Suprapubic skin (tissue), 4 donors: ENCODE data around the gene UHRF1. TPM values are rescaled to one million over a fixed set of nuclear protein-coding genes. Genes with fewer than 3 reads are reported as not detected.
"Not testable (repeated sequence)": the region's sequence is repeated elsewhere in the genome, so short reads cannot be mapped to it uniquely, and the experiment has no call there.

Source experiments
- DNase-seq, 2 donors: peaks; one replicate each; pipeline ENCODE4 v3.0.0-alpha.2; 2019; ENCODE audit warnings: low spot score in 2 of 2
- H3K27ac ChIP-seq: fragments of 200-600 bp; sonication (generic); one replicate; pipeline ENCODE4 v1.5.1; 2019
- H3K27me3 ChIP-seq: fragments of 200-600 bp; sonication (generic); one replicate; pipeline ENCODE4 v1.5.1; 2019
- H3K36me3 ChIP-seq: fragments of 200-600 bp; sonication (generic); one replicate; pipeline ENCODE4 v1.5.1; 2019
- H3K4me1 ChIP-seq: fragments of 200-600 bp; sonication (generic); one replicate; pipeline ENCODE4 v1.5.1; 2019
- H3K4me3 ChIP-seq: fragments of 200-600 bp; sonication (generic); one replicate; pipeline ENCODE4 v1.5.1; 2019; ENCODE audit warnings: mild to moderate bottlenecking
- H3K9me3 ChIP-seq: fragments of 200-600 bp; sonication (generic); one replicate; pipeline ENCODE4 v1.5.1; 2019
- EP300 ChIP-seq: sonication (generic); formaldehyde crosslinking; IDR thresholded peaks from one replicate; pipeline ENCODE4 v1.6.1; 2017; ENCODE audit warnings: antibody characterized with exemption
- POLR2A ChIP-seq, 2 donors: fragments of 450-650 bp; IDR thresholded peaks; one replicate each; pipeline ENCODE4 v1.6.1; 2017; ENCODE audit warnings: antibody characterized with exemption in 2 of 2, mild to moderate bottlenecking in 2 of 2, moderate library complexity in 2 of 2
- POLR2AphosphoS5 ChIP-seq, 3 donors: sonication (generic); formaldehyde crosslinking; IDR thresholded peaks; one replicate each; pipeline ENCODE4 v1.6.1; 2017; ENCODE audit warnings: antibody characterized with exemption in 3 of 3
- WGBS: methylation state at CpG from one replicate; pipeline ENCODE4 v1.1.5; 2018; 5-methylcytosine and 5-hydroxymethylcytosine counted together
- total RNA-seq, 4 donors: library from RNA; depleted of rRNA; stranded (reverse); fragments of >200 nt; gene quantifications; one replicate each; pipeline ENCODE4 v1.1.0, GENCODE V29; 2016
- TF ChIP-seq, protein P1 (sequence below), 2 donors: fragments of 200-600 bp in 1 of 2; fragments of 450-650 bp in 1 of 2; sonication (generic) in 1 of 2; IDR thresholded peaks; one replicate each; pipeline ENCODE4 v1.5.1; 2016 to 2019; ENCODE audit warnings: antibody characterized with exemption in 2 of 2, mild to moderate bottlenecking in 1 of 2, moderate library complexity in 1 of 2

The UHRF1 gene
- total RNA-seq, 4 donors from 2014 or later = 0.40 to 3.7 (median 2.8) TPM

DNA sequence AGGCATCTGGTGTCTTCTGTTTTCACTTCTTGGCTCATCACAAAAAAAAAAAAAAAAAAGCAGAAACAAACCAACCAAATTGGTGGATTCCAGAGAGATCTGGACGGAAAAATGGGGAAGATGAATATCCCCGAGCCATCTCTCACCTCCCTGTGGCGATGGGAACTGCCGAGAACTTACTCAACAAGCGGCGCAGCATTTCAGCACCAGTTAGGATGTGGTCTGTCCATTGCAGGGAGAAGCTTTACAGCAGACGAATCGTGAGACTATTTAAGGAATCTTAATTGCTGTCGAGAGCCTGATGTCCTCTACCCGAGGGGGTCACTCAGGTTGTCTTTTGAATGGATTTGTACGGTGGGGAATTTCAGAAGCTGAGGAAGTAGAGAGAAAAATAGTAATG, 42.4 kb downstream of the UHRF1 start:
- H3K36me3 ChIP-seq = no peaks in the 10 kb centered on the region
- no peak for DNase-seq
- 84% methylated on average over 11 of the region's 11 CpGs for WGBS
- no peak overlapping the region for H3K4me3 ChIP-seq
- TF ChIP-seq, protein P1, sequence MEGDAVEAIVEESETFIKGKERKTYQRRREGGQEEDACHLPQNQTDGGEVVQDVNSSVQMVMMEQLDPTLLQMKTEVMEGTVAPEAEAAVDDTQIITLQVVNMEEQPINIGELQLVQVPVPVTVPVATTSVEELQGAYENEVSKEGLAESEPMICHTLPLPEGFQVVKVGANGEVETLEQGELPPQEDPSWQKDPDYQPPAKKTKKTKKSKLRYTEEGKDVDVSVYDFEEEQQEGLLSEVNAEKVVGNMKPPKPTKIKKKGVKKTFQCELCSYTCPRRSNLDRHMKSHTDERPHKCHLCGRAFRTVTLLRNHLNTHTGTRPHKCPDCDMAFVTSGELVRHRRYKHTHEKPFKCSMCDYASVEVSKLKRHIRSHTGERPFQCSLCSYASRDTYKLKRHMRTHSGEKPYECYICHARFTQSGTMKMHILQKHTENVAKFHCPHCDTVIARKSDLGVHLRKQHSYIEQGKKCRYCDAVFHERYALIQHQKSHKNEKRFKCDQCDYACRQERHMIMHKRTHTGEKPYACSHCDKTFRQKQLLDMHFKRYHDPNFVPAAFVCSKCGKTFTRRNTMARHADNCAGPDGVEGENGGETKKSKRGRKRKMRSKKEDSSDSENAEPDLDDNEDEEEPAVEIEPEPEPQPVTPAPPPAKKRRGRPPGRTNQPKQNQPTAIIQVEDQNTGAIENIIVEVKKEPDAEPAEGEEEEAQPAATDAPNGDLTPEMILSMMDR (IDR thresholded peaks at IDR 0.05) = no peak
- TF ChIP-seq POLR2AphosphoS5 (IDR thresholded peaks at IDR 0.05) = no peak
- TF ChIP-seq POLR2A (IDR thresholded peaks at IDR 0.05) = no peak
- no peak for TF ChIP-seq EP300
- H3K4me1 ChIP-seq = no peaks in the 10 kb centered on the region
- no peak overlapping the region for H3K27ac ChIP-seq
- no peaks in the 10 kb centered on the region for H3K9me3 ChIP-seq
- H3K27me3 ChIP-seq = no peaks in the 10 kb centered on the region

- Histone ChIP-seq H3K4me3 (no peak overlapping the region), H3K4me1 (no peaks in the 10 kb centered on the region), H3K27me3 (no peaks in the 10 kb centered on the region), H3K27ac (no peak overlapping the region), H3K9me3 (no peaks in the 10 kb centered on the region), H3K36me3 (no peaks in the 10 kb centered on the region)
- no peak for DNase-seq
- WGBS = 93% methylated on average over 18 of the region's 18 CpGs
- TF ChIP-seq EP300 = no peak
- no peak for TF ChIP-seq POLR2AphosphoS5 (IDR thresholded peaks at IDR 0.05)
- no peak for TF ChIP-seq POLR2A (IDR thresholded peaks at IDR 0.05)
- TF ChIP-seq, protein P1 (IDR thresholded peaks at IDR 0.05) = no peak
Observed at GRCh38 chr19:4952945-4953344, 43.6 kb downstream of the UHRF1 start.

DNA sequence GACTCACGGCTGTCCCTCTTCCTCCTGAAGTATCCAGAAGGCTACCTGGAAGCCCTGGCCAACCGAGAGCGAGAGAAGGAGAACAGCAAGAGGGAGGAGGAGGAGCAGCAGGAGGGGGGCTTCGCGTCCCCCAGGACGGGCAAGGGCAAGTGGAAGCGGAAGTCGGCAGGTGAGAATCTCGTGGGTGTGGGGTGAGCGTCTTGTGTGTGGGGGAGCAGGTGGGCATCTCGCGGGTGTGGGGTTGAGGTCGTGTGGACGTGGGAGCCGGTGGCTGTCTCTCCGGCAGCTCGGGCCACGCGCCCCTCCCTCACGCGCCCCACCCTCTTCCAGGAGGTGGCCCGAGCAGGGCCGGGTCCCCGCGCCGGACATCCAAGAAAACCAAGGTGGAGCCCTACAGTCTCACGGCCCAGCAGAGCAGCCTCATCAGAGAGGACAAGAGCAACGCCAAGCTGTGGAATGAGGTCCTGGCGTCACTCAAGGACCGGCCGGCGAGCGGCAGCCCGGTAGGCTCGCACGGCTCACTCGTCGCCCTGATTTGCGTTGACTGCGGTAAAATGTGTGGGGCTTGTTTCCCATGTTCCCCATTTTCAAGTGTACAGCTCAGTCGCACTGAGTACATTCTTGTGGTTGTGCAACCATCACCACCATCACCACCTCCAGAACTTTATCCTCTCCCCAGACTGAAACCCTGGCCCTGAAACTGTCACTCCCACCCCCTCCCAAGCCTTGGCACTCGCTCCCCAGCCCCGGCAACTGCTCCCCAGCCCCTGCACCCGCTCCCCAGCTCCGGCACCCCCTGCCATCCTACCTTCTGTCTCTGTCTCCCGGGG, 45.2 kb downstream of the UHRF1 start:
- 89% methylated on average over 33 of the region's 46 CpGs for WGBS
- H3K4me1 ChIP-seq, H3K36me3 ChIP-seq, H3K27me3 ChIP-seq, H3K4me3 ChIP-seq, DNase-seq, H3K9me3 ChIP-seq, H3K27ac ChIP-seq: not testable (repeated sequence)

DNA sequence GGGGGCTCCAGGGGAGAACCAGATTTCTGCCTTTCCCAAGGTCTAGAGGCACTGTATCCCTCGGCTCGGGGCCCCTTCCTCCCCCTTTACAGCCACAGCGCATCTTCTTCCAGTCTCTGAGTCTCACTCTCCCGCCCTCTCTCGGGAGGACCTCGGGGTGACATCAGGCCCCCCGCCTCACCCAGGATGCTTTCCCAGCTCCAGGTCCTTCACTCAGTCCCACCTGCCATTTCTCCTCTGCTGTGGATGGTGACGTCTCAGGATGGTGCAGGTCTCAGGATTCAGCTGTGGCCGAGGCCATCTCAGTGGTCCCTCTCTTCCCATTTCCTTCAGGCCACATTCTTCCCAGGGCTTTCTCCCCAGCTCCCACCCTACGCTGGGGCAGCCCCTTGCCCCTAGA, 46.0 kb downstream of the UHRF1 start:
- Histone ChIP-seq H3K4me1 (no peaks in the 10 kb centered on the region), H3K4me3 (no peak overlapping the region), H3K36me3 (no peaks in the 10 kb centered on the region), H3K9me3 (no peaks in the 10 kb centered on the region), H3K27me3 (no peaks in the 10 kb centered on the region), H3K27ac (no peak overlapping the region)
- 97% methylated on average over 10 of the region's 10 CpGs for WGBS
- DNase-seq = no peak
- TF ChIP-seq EP300 = no peak
- TF ChIP-seq, protein P1 (IDR thresholded peaks at IDR 0.05) = no peak
- no peak for TF ChIP-seq POLR2A (IDR thresholded peaks at IDR 0.05)
- no peak for TF ChIP-seq POLR2AphosphoS5 (IDR thresholded peaks at IDR 0.05)

DNA sequence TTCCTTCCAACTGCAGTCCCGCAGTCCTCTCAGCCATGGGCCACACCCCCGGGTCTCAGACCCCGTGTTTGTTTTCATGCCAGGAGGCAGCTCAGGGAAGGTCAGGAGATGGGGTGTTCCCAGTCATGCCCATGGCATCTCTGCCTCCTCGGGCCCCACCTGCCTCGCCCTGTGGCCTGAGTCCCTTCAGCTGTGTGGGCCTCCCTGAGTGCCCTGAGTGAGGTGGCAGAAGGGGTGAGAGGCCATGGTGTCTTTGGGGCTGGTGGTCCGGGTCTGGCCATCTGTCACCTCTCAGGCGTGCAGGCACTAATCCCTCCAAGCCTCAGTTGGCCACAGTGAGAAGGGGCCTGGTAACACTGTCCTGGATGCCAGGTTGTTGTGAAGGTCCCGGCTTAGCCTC, 48.7 kb downstream of the UHRF1 start:
- WGBS = no CpG with 5 or more reads among the region's 8 CpGs
- Histone ChIP-seq H3K27me3 (no peaks in the 10 kb centered on the region), H3K4me1 (no peaks in the 10 kb centered on the region), H3K9me3 (no peaks in the 10 kb centered on the region), H3K27ac (no peak overlapping the region), H3K4me3 (no peak overlapping the region), H3K36me3 (no peaks in the 10 kb centered on the region)
- no peak for DNase-seq
- TF ChIP-seq, protein P1 (IDR thresholded peaks at IDR 0.05) = no peak
- no peak for TF ChIP-seq POLR2A (IDR thresholded peaks at IDR 0.05)
- TF ChIP-seq EP300 = no peak
- TF ChIP-seq POLR2AphosphoS5 (IDR thresholded peaks at IDR 0.05) = no peak
